GM19328 (cell line): Measurements from ENCODE around the gene PXDN.
"Not testable (repeated sequence)": the region's sequence is repeated elsewhere in the genome, so short reads cannot be mapped to it uniquely, and the experiment has no call there.

ENCODE experiments used
- ATAC-seq: cut with Tn5 transposase; IDR thresholded peaks from one replicate; pipeline ENCODE4 v1.9.1; 2021; ENCODE audit warnings: mild to moderate bottlenecking, moderate library complexity; ENCODE audit not compliant: unreplicated experiment

Gene PXDN

GRCh38 chr2:1685078-1685956 lies 59.0 kb downstream of the PXDN start:
- no peak for ATAC-seq

- ATAC-seq = no peak
Measured at GRCh38 chr2:1683297-1683696, 61.0 kb downstream of the PXDN start.

GRCh38 chr2:1682181-1682440 lies 62.2 kb downstream of the PXDN start:
- ATAC-seq = no peak

GRCh38 chr2:1681323-1682180 lies 62.8 kb downstream of the PXDN start:
- ATAC-seq = no peak

- ATAC-seq = no peak
Measured at GRCh38 chr2:1681017-1681318, 63.3 kb downstream of the PXDN start.

GRCh38 chr2:1680222-1681016 lies 63.9 kb downstream of the PXDN start:
- no peak for ATAC-seq

GRCh38 chr2:1679488-1680039 lies 64.8 kb downstream of the PXDN start:
- not testable (repeated sequence) for ATAC-seq

GRCh38 chr2:1679065-1679464 lies 65.2 kb downstream of the PXDN start:
- ATAC-seq = not testable (repeated sequence)

GRCh38 chr2:1678609-1679008 lies 65.7 kb downstream of the PXDN start:
- no peak for ATAC-seq

- ATAC-seq = no peak
Measured at GRCh38 chr2:1677821-1678165, 66.5 kb downstream of the PXDN start.

- ATAC-seq = no peak
Measured at GRCh38 chr2:1676913-1677820, 67.1 kb downstream of the PXDN start.

GRCh38 chr2:1676091-1676912 lies 68.0 kb downstream of the PXDN start:
- no peak for ATAC-seq

GRCh38 chr2:1675633-1676032 lies 68.7 kb downstream of the PXDN start:
- ATAC-seq = no peak

GRCh38 chr2:1674766-1675397 lies 69.4 kb downstream of the PXDN start:
- ATAC-seq = no peak

GRCh38 chr2:1674276-1674675 lies 70.0 kb downstream of the PXDN start:
- no peak for ATAC-seq

- no peak for ATAC-seq
Measured at GRCh38 chr2:1673160-1673944, 71.0 kb downstream of the PXDN start.

- no peak for ATAC-seq
Measured at GRCh38 chr2:1672738-1673137, 71.6 kb downstream of the PXDN start.

- no peak for ATAC-seq
Measured at GRCh38 chr2:1671916-1672315, 72.4 kb downstream of the PXDN start.
